ENCODE results near the gene LAMB2. TPM values are rescaled to one million over a fixed set of nuclear protein-coding genes. Genes with fewer than 3 reads are reported as not detected.
A peak's percentile ranks its signal among the peaks of the same experiment; 100 is the strongest.

The LAMB2 gene
- total RNA-seq (100 to 1,000 TPM; 362 to 707 TPM), polyA plus RNA-seq (1,000 to 10,000 TPM in 1 of 2 donors, 100 to 1,000 TPM in 1; 200 to 1,923 TPM)
- long read RNA-seq, donor 1, full-length matches to known transcripts: 12 of 384 reads
- long read RNA-seq, donor 1, partial matches to known transcripts: 330 of 384 reads
- long read RNA-seq, donor 1, other reads (novel, unspliced or antisense): 42 of 384 reads
- long read RNA-seq, donor 2, full-length matches to known transcripts: 75 of 357 reads
- long read RNA-seq, donor 2, partial matches to known transcripts: 239 of 357 reads
- long read RNA-seq, donor 2, other reads (novel, unspliced or antisense): 43 of 357 reads

DNA sequence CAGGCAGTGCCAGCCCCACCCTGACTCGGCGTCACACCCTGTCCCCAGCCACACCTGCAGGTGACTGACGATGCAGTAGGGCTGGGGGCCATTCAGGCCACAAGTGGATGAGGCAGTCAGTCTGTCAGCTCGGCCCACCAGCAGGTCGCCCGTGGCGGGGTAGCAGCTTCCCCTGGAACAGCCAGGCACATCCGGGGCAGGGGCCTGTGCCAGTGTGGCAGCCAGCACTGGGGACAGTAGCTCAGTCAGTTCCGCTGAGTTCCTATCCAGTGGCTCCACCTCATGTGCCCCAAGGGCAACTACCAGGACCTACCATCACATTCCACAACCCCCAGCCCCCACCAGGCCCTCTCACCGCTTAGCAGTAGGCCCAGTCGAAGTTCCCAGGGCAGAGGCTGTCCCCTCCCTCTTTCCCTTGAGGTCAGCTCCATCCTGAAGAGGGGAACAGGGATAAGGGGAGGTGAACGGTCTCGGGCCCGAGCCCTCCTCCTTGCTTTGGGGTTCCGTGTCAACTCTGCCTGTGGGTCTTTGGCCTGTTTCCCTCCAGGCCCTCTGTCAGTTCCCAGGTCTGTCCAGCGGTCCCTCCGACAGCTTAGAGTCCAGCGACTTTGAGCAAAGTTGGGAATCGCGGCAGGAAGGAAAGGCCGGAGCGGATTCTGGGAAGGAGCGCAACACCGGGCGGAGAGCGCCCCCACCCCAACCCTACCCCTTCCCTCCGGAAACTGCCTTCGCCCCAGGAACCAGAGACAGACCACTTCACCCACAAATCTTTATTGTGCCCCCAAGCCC lies at the start of gene LAMB2:
Gene LAMB2 (minus strand): TSS at position 614 of the 789 bp plus-strand sequence. CDS start 183 bp downstream, at position 431.
- DNase-seq (peak; percentile 84 to 93), ATAC-seq (ENCODE audit: low FRiP score) (peak; percentile 91)
- Histone ChIP-seq H3K9me3 (ENCODE audit: control insufficient read depth, low read length) (no peaks in the 10 kb centered on the region), H3K36me3 (ENCODE audit: control insufficient read depth in 1 of 2, insufficient read depth in 2 of 2, low read length in 1 of 2) (no peaks in the 10 kb centered on the region), H3K4me1 (ENCODE audit: control insufficient read depth in 1 of 2, insufficient read depth in 2 of 2, low read length in 2 of 2) (peaks cover 0 to 3% of the 10 kb centered on the region in 2 donors), H3K27me3 (ENCODE audit: control insufficient read depth in 1 of 2, insufficient read depth in 2 of 2, low read length in 1 of 2) (no peaks in the 10 kb centered on the region), H3K4me3 (ENCODE audit: low read length in 2 of 2) (peak within 1 kb of the TSS; percentile 72 to 75), H3K27ac (ENCODE audit: low read depth in 1 of 2, low read length in 2 of 2) (peak within 1 kb of the TSS; percentile 15 to 88)
- intact Hi-C loops (cut with DNase I): no loop called here
- WGBS, 2 donors: 2% methylated on average over 24 to 28 of the region's 28 CpGs

GRCh38 chr3:49181351-49181750 lies 48.5 kb upstream of the LAMB2 start:
- Histone ChIP-seq H3K4me3 (ENCODE audit: low read length in 2 of 2) (no peak overlapping the region), H3K9me3 (ENCODE audit: control insufficient read depth, low read length) (no peaks in the 10 kb centered on the region), H3K27ac (ENCODE audit: low read depth in 1 of 2, low read length in 2 of 2) (no peak overlapping the region), H3K27me3 (ENCODE audit: control insufficient read depth in 1 of 2, insufficient read depth in 2 of 2, low read length in 1 of 2) (no peaks in the 10 kb centered on the region), H3K4me1 (ENCODE audit: control insufficient read depth in 1 of 2, insufficient read depth in 2 of 2, low read length in 2 of 2) (no peaks in the 10 kb centered on the region), H3K36me3 (ENCODE audit: control insufficient read depth in 1 of 2, insufficient read depth in 2 of 2, low read length in 1 of 2) (no peaks in the 10 kb centered on the region)
- intact Hi-C loops (cut with DNase I): no loop called here
- no peak for DNase-seq
- ATAC-seq (ENCODE audit: low FRiP score): no peak
- 64 to 72% methylated on average over 6 of the region's 6 CpGs for WGBS, 2 donors

DNA sequence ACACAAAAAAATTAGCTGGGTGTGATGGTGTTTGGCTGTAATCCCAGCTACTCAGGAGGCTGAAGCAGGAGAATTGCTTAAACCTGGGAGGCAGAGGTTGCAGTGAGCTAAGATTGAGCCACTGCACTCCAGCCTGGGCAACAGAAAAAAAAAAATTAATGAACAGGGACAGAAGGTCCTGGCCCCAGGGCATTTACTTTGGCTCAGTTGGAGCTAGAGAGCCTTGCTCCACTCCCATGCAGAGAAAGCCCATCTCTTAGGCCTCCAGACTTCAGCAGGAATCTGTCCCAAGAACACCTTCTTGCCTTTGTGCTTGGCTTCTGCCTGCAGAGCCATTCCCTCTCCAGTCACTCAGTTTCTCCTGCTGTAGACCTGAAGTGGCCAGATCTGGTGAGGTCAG lies 47.3 kb upstream of the LAMB2 start:
- ATAC-seq (ENCODE audit: low FRiP score) (no peak), DNase-seq (no peak)
- Histone ChIP-seq H3K9me3 (ENCODE audit: control insufficient read depth, low read length) (no peaks in the 10 kb centered on the region), H3K27me3 (ENCODE audit: control insufficient read depth in 1 of 2, insufficient read depth in 2 of 2, low read length in 1 of 2) (no peaks in the 10 kb centered on the region), H3K4me3 (ENCODE audit: low read length in 2 of 2) (no peak overlapping the region), H3K4me1 (ENCODE audit: control insufficient read depth in 1 of 2, insufficient read depth in 2 of 2, low read length in 2 of 2) (no peaks in the 10 kb centered on the region), H3K27ac (ENCODE audit: low read depth in 1 of 2, low read length in 2 of 2) (no peak overlapping the region), H3K36me3 (ENCODE audit: control insufficient read depth in 1 of 2, insufficient read depth in 2 of 2, low read length in 1 of 2) (no peaks in the 10 kb centered on the region)
- intact Hi-C loops (cut with DNase I): no loop called here

- no peak overlapping the region for H3K4me3 ChIP-seq (ENCODE audit: low read length in 2 of 2)
- no peaks in the 10 kb centered on the region for H3K27me3 ChIP-seq (ENCODE audit: control insufficient read depth in 1 of 2, insufficient read depth in 2 of 2, low read length in 1 of 2)
- WGBS, 2 donors: 46 to 66% methylated on average over 2 of the region's 2 CpGs
- H3K4me1 ChIP-seq (ENCODE audit: control insufficient read depth in 1 of 2, insufficient read depth in 2 of 2, low read length in 2 of 2): peaks cover 0 to 4% of the 10 kb centered on the region in 2 donors
- no peak for ATAC-seq (ENCODE audit: low FRiP score)
- no peaks in the 10 kb centered on the region for H3K36me3 ChIP-seq (ENCODE audit: control insufficient read depth in 1 of 2, insufficient read depth in 2 of 2, low read length in 1 of 2)
- no peaks in the 10 kb centered on the region for H3K9me3 ChIP-seq (ENCODE audit: control insufficient read depth, low read length)
- DNase-seq: no peak
- H3K27ac ChIP-seq (ENCODE audit: low read depth in 1 of 2, low read length in 2 of 2): no peak overlapping the region
- intact Hi-C loops (cut with DNase I): loop anchor here in 1 of 2 donors (10.0 kb wide), 1 partner anchor 268 kb away; no protein-coding TSS in a partner anchor
Observed at GRCh38 chr3:49177073-49177472, 44.2 kb upstream of the LAMB2 start.

DNA sequence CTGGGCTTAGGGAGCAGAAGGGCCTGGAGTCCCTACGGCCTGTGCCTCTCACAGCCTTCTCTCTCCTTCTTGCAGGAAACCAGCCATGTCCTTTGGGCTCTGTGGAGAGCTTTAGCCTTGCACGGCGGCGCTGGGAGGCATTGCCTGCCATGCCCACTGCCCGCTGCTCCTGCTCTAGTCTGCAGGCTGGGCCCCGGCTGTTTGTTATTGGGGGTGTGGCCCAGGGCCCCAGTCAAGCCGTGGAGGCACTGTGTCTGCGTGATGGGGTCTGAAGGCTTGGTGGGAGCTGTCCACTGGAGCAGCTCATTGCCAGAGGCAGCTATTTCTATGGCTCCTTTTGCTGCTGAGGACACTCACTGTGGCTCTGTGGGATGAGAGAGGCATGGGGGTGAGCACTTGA lies 42.7 kb upstream of the LAMB2 start:
- Histone ChIP-seq H3K27me3 (ENCODE audit: control insufficient read depth in 1 of 2, insufficient read depth in 2 of 2, low read length in 1 of 2) (no peaks in the 10 kb centered on the region), H3K9me3 (ENCODE audit: control insufficient read depth, low read length) (no peaks in the 10 kb centered on the region), H3K4me3 (ENCODE audit: low read length in 2 of 2) (no peak overlapping the region), H3K36me3 (ENCODE audit: control insufficient read depth in 1 of 2, insufficient read depth in 2 of 2, low read length in 1 of 2) (no peaks in the 10 kb centered on the region), H3K4me1 (ENCODE audit: control insufficient read depth in 1 of 2, insufficient read depth in 2 of 2, low read length in 2 of 2) (peaks cover 0 to 4% of the 10 kb centered on the region in 2 donors), H3K27ac (ENCODE audit: low read depth in 1 of 2, low read length in 2 of 2) (no peak overlapping the region)
- 76% methylated on average over 8 of the region's 8 CpGs for WGBS, 2 donors
- DNase-seq (no peak), ATAC-seq (ENCODE audit: low FRiP score) (no peak)
- intact Hi-C loops (cut with DNase I): loop anchor here in 1 of 2 donors (10.0 kb wide), 1 partner anchor 269 kb away; no protein-coding TSS in a partner anchor

- H3K4me3 ChIP-seq (ENCODE audit: low read length in 2 of 2): no peak overlapping the region
- no peak for ATAC-seq (ENCODE audit: low FRiP score)
- H3K36me3 ChIP-seq (ENCODE audit: control insufficient read depth in 1 of 2, insufficient read depth in 2 of 2, low read length in 1 of 2): no peaks in the 10 kb centered on the region
- H3K27me3 ChIP-seq (ENCODE audit: control insufficient read depth in 1 of 2, insufficient read depth in 2 of 2, low read length in 1 of 2): no peaks in the 10 kb centered on the region
- intact Hi-C loops (cut with DNase I): loop anchor here in 1 of 2 donors (10.0 kb wide), 1 partner anchor 270 kb away; no protein-coding TSS in a partner anchor
- H3K27ac ChIP-seq (ENCODE audit: low read depth in 1 of 2, low read length in 2 of 2): no peak overlapping the region
- peaks cover 0 to 4% of the 10 kb centered on the region in 2 donors for H3K4me1 ChIP-seq (ENCODE audit: control insufficient read depth in 1 of 2, insufficient read depth in 2 of 2, low read length in 2 of 2)
- no peak for DNase-seq
- H3K9me3 ChIP-seq (ENCODE audit: control insufficient read depth, low read length): no peaks in the 10 kb centered on the region
- 83 to 84% methylated on average over 9 of the region's 9 CpGs for WGBS, 2 donors
Observed at GRCh38 chr3:49174397-49174985, 41.6 kb upstream of the LAMB2 start.

- ATAC-seq (ENCODE audit: low FRiP score) (no peak), DNase-seq (no peak)
- no peaks in the 10 kb centered on the region for H3K27me3 ChIP-seq (ENCODE audit: control insufficient read depth in 1 of 2, insufficient read depth in 2 of 2, low read length in 1 of 2)
- H3K4me1 ChIP-seq (ENCODE audit: control insufficient read depth in 1 of 2, insufficient read depth in 2 of 2, low read length in 2 of 2): peaks cover 0 to 4% of the 10 kb centered on the region in 2 donors
- H3K27ac ChIP-seq (ENCODE audit: low read depth in 1 of 2, low read length in 2 of 2): peak overlapping the region in 1 of 2 donors; percentile 19
- WGBS, 2 donors: 3 to 7% methylated on average over 4 of the region's 4 CpGs
- H3K36me3 ChIP-seq (ENCODE audit: control insufficient read depth in 1 of 2, insufficient read depth in 2 of 2, low read length in 1 of 2): no peaks in the 10 kb centered on the region
- H3K4me3 ChIP-seq (ENCODE audit: low read length in 2 of 2): no peak overlapping the region
- no peaks in the 10 kb centered on the region for H3K9me3 ChIP-seq (ENCODE audit: control insufficient read depth, low read length)
- intact Hi-C loops (cut with DNase I): loop anchor here (2.0 to 10.0 kb wide), 2 partner anchors 103 to 271 kb away; partner anchors contain the start of gene C3orf62 (in 1 of the 2)
Observed at GRCh38 chr3:49173792-49174170, 40.9 kb upstream of the LAMB2 start.

DNA sequence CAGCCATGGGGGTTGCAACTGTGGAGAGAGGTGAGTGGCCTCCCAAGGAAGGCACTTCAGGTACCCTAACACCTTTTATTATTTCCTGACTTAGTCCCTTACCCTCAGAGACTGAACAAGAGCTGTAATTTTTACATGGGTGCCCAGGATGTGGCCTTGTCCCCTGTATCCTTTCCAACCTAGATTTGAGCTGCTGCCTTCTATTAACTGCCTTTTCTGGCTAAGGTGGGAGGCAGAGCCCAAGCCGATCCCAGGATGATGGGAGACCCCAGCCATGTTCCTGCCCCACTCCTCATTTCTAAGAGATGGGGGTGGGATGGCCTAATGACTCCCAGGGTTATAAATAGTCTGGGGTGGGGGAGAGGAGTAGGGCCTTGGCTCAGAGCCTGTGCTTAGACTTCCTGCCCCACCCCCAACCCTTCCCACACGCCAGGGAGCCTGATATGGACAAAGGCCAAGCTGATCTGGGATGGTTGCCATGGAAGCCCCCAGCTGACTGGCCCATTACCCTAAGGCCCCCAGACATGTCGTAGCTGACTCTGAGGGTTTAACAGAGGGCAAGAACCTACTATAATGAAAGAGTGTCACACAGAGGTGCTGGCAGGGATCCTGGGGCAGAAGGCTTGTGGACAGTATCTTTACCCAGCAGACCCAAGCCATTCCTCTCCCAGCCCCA lies 40.4 kb upstream of the LAMB2 start:
- intact Hi-C loops (cut with DNase I): loop anchor here (2.0 to 10.0 kb wide), 2 partner anchors 104 to 272 kb away; partner anchors contain the start of gene C3orf62 (in 1 of the 2)
- ATAC-seq (ENCODE audit: low FRiP score) (peak; percentile 16), DNase-seq (peak in 1 of 2 donors; percentile 66)
- 4 to 7% methylated on average over 3 of the region's 3 CpGs for WGBS, 2 donors
- no peak overlapping the region for H3K4me3 ChIP-seq (ENCODE audit: low read length in 2 of 2)
- peaks cover 0 to 4% of the 10 kb centered on the region in 2 donors for H3K4me1 ChIP-seq (ENCODE audit: control insufficient read depth in 1 of 2, insufficient read depth in 2 of 2, low read length in 2 of 2)
- H3K27ac ChIP-seq (ENCODE audit: low read depth in 1 of 2, low read length in 2 of 2): peak overlapping the region in 1 of 2 donors; percentile 29
- H3K9me3 ChIP-seq (ENCODE audit: control insufficient read depth, low read length): no peaks in the 10 kb centered on the region
- H3K36me3 ChIP-seq (ENCODE audit: control insufficient read depth in 1 of 2, insufficient read depth in 2 of 2, low read length in 1 of 2): no peaks in the 10 kb centered on the region
- no peaks in the 10 kb centered on the region for H3K27me3 ChIP-seq (ENCODE audit: control insufficient read depth in 1 of 2, insufficient read depth in 2 of 2, low read length in 1 of 2)

Measured in aorta (tissue), 5 donors.